Measurements from ENCODE around the gene EVI5L.

Gene EVI5L

GRCh38 chr19:7861619-7862412 lies 31.8 kb downstream of the EVI5L start:
- Histone ChIP-seq H3K36me3 (ENCODE audit: insufficient read depth, low read length) (peaks cover 3% of the 10 kb centered on the region), H3K9me3 (ENCODE audit: low read length) (no peaks in the 10 kb centered on the region), H3K4me1 (ENCODE audit: insufficient read depth, low read length) (peaks cover 4% of the 10 kb centered on the region), H3K4me3 (ENCODE audit: low read length) (no peak overlapping the region), H3K27me3 (ENCODE audit: insufficient read depth, low read length) (no peaks in the 10 kb centered on the region), H2AFZ (ENCODE audit: low read depth, low read length) (no peak overlapping the region)

DNA sequence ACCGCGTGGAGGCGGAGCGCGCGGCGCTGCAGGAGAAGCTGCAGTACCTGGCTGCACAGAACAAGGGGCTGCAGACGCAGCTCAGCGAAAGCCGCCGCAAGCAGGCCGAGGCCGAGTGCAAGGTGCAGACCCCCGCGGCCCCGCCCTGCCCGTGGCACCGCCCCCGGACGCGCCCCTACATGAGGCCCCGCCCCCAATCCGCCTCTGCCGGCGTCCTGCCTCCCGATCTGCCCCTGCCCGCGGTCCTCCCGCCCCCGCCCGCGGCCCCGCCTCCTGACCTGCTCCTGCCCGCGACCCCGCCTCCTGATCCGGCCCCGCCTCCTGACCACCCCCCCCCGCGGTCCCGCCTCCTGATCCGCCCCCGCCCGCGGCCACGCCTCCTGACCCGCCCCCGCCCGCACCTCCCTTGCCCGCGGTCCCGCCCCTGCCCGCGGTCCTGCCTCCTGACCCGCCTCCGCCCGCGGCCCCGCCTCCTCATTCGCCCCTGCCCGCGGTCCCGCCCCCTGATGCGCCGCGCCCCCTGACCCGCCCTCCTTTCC lies 32.5 kb downstream of the EVI5L start:
- H3K4me3 ChIP-seq (ENCODE audit: low read length): no peak overlapping the region
- H3K36me3 ChIP-seq (ENCODE audit: insufficient read depth, low read length): peaks cover 3% of the 10 kb centered on the region
- no peaks in the 10 kb centered on the region for H3K27me3 ChIP-seq (ENCODE audit: insufficient read depth, low read length)
- no peak overlapping the region for H2AFZ ChIP-seq (ENCODE audit: low read depth, low read length)
- no peaks in the 10 kb centered on the region for H3K9me3 ChIP-seq (ENCODE audit: low read length)
- H3K4me1 ChIP-seq (ENCODE audit: insufficient read depth, low read length): peaks cover 8% of the 10 kb centered on the region

- no peaks in the 10 kb centered on the region for H3K27me3 ChIP-seq (ENCODE audit: insufficient read depth, low read length)
- no peak overlapping the region for H3K4me3 ChIP-seq (ENCODE audit: low read length)
- peaks cover 5% of the 10 kb centered on the region for H3K36me3 ChIP-seq (ENCODE audit: insufficient read depth, low read length)
- H3K9me3 ChIP-seq (ENCODE audit: low read length): no peaks in the 10 kb centered on the region
- no peak overlapping the region for H2AFZ ChIP-seq (ENCODE audit: low read depth, low read length)
- peaks cover 8% of the 10 kb centered on the region for H3K4me1 ChIP-seq (ENCODE audit: insufficient read depth, low read length)
These were observed 33.3 kb downstream of the EVI5L start for GRCh38 chr19:7863157-7863970.

- Histone ChIP-seq H3K27me3 (ENCODE audit: insufficient read depth, low read length) (no peaks in the 10 kb centered on the region), H3K9me3 (ENCODE audit: low read length) (no peaks in the 10 kb centered on the region), H3K4me1 (ENCODE audit: insufficient read depth, low read length) (peaks cover 8% of the 10 kb centered on the region), H2AFZ (ENCODE audit: low read depth, low read length) (no peak overlapping the region), H3K36me3 (ENCODE audit: insufficient read depth, low read length) (peaks cover 10% of the 10 kb centered on the region), H3K4me3 (ENCODE audit: low read length) (no peak overlapping the region)
These were observed 34.1 kb downstream of the EVI5L start for GRCh38 chr19:7863971-7864689.

GRCh38 chr19:7864690-7865074 lies 34.7 kb downstream of the EVI5L start:
- no peaks in the 10 kb centered on the region for H3K27me3 ChIP-seq (ENCODE audit: insufficient read depth, low read length)
- no peaks in the 10 kb centered on the region for H3K9me3 ChIP-seq (ENCODE audit: low read length)
- peaks cover 10% of the 10 kb centered on the region for H3K36me3 ChIP-seq (ENCODE audit: insufficient read depth, low read length)
- H3K4me3 ChIP-seq (ENCODE audit: low read length): no peak overlapping the region
- no peak overlapping the region for H2AFZ ChIP-seq (ENCODE audit: low read depth, low read length)
- peaks cover 8% of the 10 kb centered on the region for H3K4me1 ChIP-seq (ENCODE audit: insufficient read depth, low read length)

- no peaks in the 10 kb centered on the region for H3K27me3 ChIP-seq (ENCODE audit: insufficient read depth, low read length)
These were observed 35.4 kb downstream of the EVI5L start for GRCh38 chr19:7865262-7865911.

DNA sequence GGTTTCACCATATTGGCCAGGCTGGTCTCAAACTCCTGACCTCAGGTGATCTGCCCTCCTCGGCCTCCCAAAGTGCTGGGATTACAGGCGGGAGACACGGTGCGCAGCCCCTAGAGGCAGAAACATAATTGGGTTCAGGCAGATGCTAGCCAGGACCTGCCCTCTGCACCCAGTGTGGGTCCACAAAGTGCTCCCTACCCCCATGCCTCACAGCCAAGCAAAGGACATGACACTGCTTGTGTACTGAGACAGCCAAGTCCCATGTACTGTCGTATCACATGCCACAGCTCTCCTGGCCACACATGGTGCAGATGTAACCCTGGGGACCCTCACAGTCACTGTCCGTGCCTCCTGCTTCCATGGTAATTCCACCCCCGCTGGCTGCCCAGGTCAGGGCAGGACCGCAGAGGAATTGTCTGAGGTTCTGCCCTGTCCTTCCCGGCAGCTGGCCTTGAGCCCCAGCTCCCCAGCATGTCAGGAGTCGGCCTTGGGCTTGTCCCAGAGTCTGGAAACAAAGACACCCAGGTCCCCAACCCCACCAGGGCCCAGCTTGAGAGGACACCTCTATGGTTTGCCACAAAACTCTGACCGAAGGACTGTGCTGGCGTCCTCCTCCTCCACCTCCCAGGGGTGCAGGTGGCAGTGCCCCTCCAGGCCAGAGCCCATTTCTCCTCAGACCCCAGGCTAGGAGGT lies 36.5 kb downstream of the EVI5L start:
- H3K4me3 ChIP-seq (ENCODE audit: low read length): no peak overlapping the region
- H3K36me3 ChIP-seq (ENCODE audit: insufficient read depth, low read length): peaks cover 7% of the 10 kb centered on the region
- H3K4me1 ChIP-seq (ENCODE audit: insufficient read depth, low read length): peaks cover 18% of the 10 kb centered on the region
- H3K27me3 ChIP-seq (ENCODE audit: insufficient read depth, low read length): no peaks in the 10 kb centered on the region
- H3K9me3 ChIP-seq (ENCODE audit: low read length): no peaks in the 10 kb centered on the region
- no peak overlapping the region for H2AFZ ChIP-seq (ENCODE audit: low read depth, low read length)

More at GRCh38 chr19:7865262-7865911, 35.4 kb downstream of the EVI5L start:
- H3K9me3 ChIP-seq (ENCODE audit: low read length): no peaks in the 10 kb centered on the region
- no peak overlapping the region for H2AFZ ChIP-seq (ENCODE audit: low read depth, low read length)
- H3K4me1 ChIP-seq (ENCODE audit: insufficient read depth, low read length): peaks cover 8% of the 10 kb centered on the region
- H3K36me3 ChIP-seq (ENCODE audit: insufficient read depth, low read length): peaks cover 7% of the 10 kb centered on the region
- H3K4me3 ChIP-seq (ENCODE audit: low read length): no peak overlapping the region

GRCh38 chr19:7867092-7867844 lies 37.2 kb downstream of the EVI5L start:
- Histone ChIP-seq H3K27me3 (ENCODE audit: insufficient read depth, low read length) (no peaks in the 10 kb centered on the region), H3K4me3 (ENCODE audit: low read length) (no peak overlapping the region)

DNA sequence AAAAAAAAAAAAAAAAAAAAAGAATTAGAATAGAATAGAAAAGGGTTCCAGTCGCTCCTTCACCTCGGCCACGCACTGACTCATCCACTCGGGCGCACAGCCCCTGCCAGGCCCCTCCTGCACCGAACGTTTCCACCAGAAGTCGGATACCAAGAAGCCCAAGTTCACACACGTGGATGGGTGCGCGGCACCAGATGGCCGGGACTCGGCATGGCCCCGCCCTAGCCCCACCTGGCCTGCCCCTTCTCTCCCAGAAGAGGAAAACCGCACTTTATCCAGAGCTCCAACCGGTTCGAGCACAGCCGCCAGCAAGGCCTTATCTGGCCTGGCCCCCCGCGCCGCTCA lies 38.3 kb downstream of the EVI5L start:
- H3K27me3 ChIP-seq (ENCODE audit: insufficient read depth, low read length): no peaks in the 10 kb centered on the region
- H2AFZ ChIP-seq (ENCODE audit: low read depth, low read length): no peak overlapping the region
- no peaks in the 10 kb centered on the region for H3K9me3 ChIP-seq (ENCODE audit: low read length)
- H3K36me3 ChIP-seq (ENCODE audit: insufficient read depth, low read length): peaks cover 9% of the 10 kb centered on the region
- H3K4me1 ChIP-seq (ENCODE audit: insufficient read depth, low read length): peaks cover 35% of the 10 kb centered on the region
- H3K4me3 ChIP-seq (ENCODE audit: low read length): no peak overlapping the region

More at GRCh38 chr19:7867092-7867844, 37.2 kb downstream of the EVI5L start:
- Histone ChIP-seq H2AFZ (ENCODE audit: low read depth, low read length) (no peak overlapping the region), H3K9me3 (ENCODE audit: low read length) (no peaks in the 10 kb centered on the region), H3K36me3 (ENCODE audit: insufficient read depth, low read length) (peaks cover 7% of the 10 kb centered on the region), H3K4me1 (ENCODE audit: insufficient read depth, low read length) (peaks cover 24% of the 10 kb centered on the region)

DNA sequence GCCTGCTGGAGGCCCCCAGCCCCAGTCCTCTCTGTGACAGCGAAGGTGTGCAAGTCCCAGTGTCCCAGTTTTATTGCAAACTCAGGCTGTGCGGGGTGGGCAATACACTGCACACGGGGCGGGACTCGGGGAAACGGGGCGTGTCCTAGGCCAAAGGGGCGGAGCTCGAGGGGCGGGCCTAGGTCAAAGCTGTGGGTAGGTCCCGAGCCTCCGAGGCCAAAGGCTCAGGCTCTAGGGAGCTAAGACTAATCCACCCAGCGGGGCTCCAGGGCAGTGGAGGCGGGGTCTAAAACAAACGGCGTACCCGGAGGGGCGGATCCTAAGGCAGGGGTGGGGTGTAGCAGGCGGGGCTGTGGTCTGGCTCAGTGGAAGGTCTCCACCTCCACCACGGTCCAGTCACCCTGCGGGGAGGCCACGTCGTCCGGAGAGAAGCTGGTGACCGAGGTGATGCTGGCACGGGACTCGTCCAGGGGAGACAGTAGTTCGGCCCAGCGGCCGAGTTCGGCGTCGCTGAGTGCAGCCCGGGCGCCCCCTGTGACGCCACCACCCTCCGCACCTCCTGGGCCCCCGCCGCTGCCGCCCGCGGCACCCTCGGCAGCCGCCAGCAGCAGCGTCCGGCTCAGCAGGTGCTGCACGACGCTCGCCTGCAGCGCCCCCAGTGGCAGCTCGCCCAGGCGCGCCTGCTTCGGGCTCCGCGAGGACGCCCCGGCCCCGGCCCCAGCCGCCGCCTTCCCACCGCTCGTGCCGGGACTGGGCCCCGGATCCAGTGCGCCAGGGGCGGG lies 38.8 kb downstream of the EVI5L start:
- no peaks in the 10 kb centered on the region for H3K9me3 ChIP-seq (ENCODE audit: low read length)
- H3K36me3 ChIP-seq (ENCODE audit: insufficient read depth, low read length): peaks cover 9% of the 10 kb centered on the region
- no peak overlapping the region for H3K4me3 ChIP-seq (ENCODE audit: low read length)
- no peaks in the 10 kb centered on the region for H3K27me3 ChIP-seq (ENCODE audit: insufficient read depth, low read length)
- H2AFZ ChIP-seq (ENCODE audit: low read depth, low read length): no peak overlapping the region
- H3K4me1 ChIP-seq (ENCODE audit: insufficient read depth, low read length): peaks cover 38% of the 10 kb centered on the region

DNA sequence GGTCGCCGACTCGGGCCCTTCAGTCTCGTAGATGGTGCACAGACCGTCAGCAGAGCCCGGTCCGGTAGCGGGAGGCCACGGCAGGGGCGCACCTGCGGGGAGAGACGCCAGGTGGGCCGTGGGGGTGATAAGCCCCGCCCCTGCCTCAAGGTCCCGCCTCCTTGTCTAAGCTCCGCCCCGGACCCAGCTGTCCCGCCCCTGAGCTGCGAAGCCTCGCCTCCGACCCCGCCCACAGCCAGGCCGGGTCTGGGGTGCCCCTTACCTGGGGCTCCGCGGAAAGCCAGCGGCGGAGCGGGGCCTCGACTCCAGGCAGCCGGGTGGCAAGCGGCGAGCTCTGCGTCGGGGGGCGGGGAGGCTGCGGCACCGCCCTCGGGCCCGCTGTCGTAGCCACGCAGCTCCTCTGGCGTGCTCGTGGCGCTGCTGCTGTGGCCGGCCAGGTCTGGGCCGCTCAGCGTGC lies 39.5 kb downstream of the EVI5L start:
- Histone ChIP-seq H3K4me3 (ENCODE audit: low read length) (no peak overlapping the region), H2AFZ (ENCODE audit: low read depth, low read length) (no peak overlapping the region), H3K36me3 (ENCODE audit: insufficient read depth, low read length) (peaks cover 9% of the 10 kb centered on the region), H3K9me3 (ENCODE audit: low read length) (no peaks in the 10 kb centered on the region), H3K4me1 (ENCODE audit: insufficient read depth, low read length) (peaks cover 38% of the 10 kb centered on the region), H3K27me3 (ENCODE audit: insufficient read depth, low read length) (no peaks in the 10 kb centered on the region)

Measured in neuron (in vitro differentiated cells).